IPS-18a (cell line): ENCODE data around the gene PARS2.

ENCODE experiments used
- H3K27ac ChIP-seq: one replicate; pipeline ENCODE4 v1.5.1; 2013; ENCODE audit warnings: low read length
- H3K27me3 ChIP-seq: one replicate; pipeline ENCODE4 v1.6.1; 2013; ENCODE audit warnings: mild to moderate bottlenecking, low read length; ENCODE audit not compliant: control insufficient read depth, insufficient read depth
- H3K36me3 ChIP-seq: one replicate; pipeline ENCODE4 v1.6.1; 2013; ENCODE audit warnings: low read depth, low read length; ENCODE audit not compliant: control insufficient read depth
- H3K4me1 ChIP-seq: one replicate; pipeline ENCODE4 v1.6.1; 2013; ENCODE audit warnings: low read depth, low read length; ENCODE audit not compliant: control insufficient read depth
- H3K4me3 ChIP-seq: one replicate; pipeline ENCODE4 v1.5.1; 2013; ENCODE audit warnings: low read length
- H3K9ac ChIP-seq: one replicate; pipeline ENCODE4 v1.6.1; 2013; ENCODE audit warnings: mild to moderate bottlenecking, low read length, moderate library complexity
- H3K9me3 ChIP-seq: one replicate; pipeline ENCODE4 v1.6.1; 2013; ENCODE audit warnings: low read depth, low read length; ENCODE audit not compliant: control insufficient read depth

The PARS2 gene

GRCh38 chr1:54711536-54711935 lies 52.8 kb downstream of the PARS2 start:
- H3K27ac ChIP-seq, result no peak overlapping the region
- H3K27me3 ChIP-seq, result no peaks in the 10 kb centered on the region

GRCh38 chr1:54710841-54711240 lies 53.5 kb downstream of the PARS2 start:
- Histone ChIP-seq H3K4me3 (no peak overlapping the region), H3K27ac (no peak overlapping the region), H3K9ac (no peak overlapping the region), H3K36me3 (no peaks in the 10 kb centered on the region), H3K9me3 (no peaks in the 10 kb centered on the region), H3K4me1 (peaks cover 3% of the 10 kb centered on the region), H3K27me3 (no peaks in the 10 kb centered on the region)

More at GRCh38 chr1:54711536-54711935, 52.8 kb downstream of the PARS2 start:
- no peak overlapping the region for H3K9ac ChIP-seq
- H3K4me1 ChIP-seq, result peaks cover 5% of the 10 kb centered on the region
- no peaks in the 10 kb centered on the region for H3K36me3 ChIP-seq
- no peak overlapping the region for H3K4me3 ChIP-seq
- no peaks in the 10 kb centered on the region for H3K9me3 ChIP-seq

- no peak overlapping the region for H3K9ac ChIP-seq
- H3K27ac ChIP-seq, result no peak overlapping the region
Measured at GRCh38 chr1:54710434-54710833, 53.9 kb downstream of the PARS2 start.

GRCh38 chr1:54709547-54710292 lies 54.6 kb downstream of the PARS2 start:
- Histone ChIP-seq H3K4me1 (no peaks in the 10 kb centered on the region), H3K36me3 (no peaks in the 10 kb centered on the region), H3K9me3 (no peaks in the 10 kb centered on the region), H3K9ac (no peak overlapping the region), H3K27ac (no peak overlapping the region), H3K4me3 (no peak overlapping the region), H3K27me3 (no peaks in the 10 kb centered on the region)

More at GRCh38 chr1:54710434-54710833, 53.9 kb downstream of the PARS2 start:
- Histone ChIP-seq H3K4me3 (no peak overlapping the region), H3K4me1 (peaks cover 3% of the 10 kb centered on the region), H3K9me3 (no peaks in the 10 kb centered on the region), H3K27me3 (no peaks in the 10 kb centered on the region), H3K36me3 (no peaks in the 10 kb centered on the region)

GRCh38 chr1:54708385-54708784 lies 55.9 kb downstream of the PARS2 start:
- no peak overlapping the region for H3K9ac ChIP-seq

More at GRCh38 chr1:54708385-54708784, 55.9 kb downstream of the PARS2 start:
- no peaks in the 10 kb centered on the region for H3K27me3 ChIP-seq
- H3K4me1 ChIP-seq, result no peaks in the 10 kb centered on the region
- no peaks in the 10 kb centered on the region for H3K36me3 ChIP-seq
- H3K27ac ChIP-seq, result no peak overlapping the region
- no peaks in the 10 kb centered on the region for H3K9me3 ChIP-seq
- H3K4me3 ChIP-seq, result no peak overlapping the region
